GM12878 (cell line): ENCODE measurements around the gene KCTD2. TPM values are rescaled to one million over a fixed set of nuclear protein-coding genes. Genes with fewer than 3 reads are reported as not detected.
A peak's percentile ranks its signal among the peaks of the same experiment; 100 is the strongest.

Experiments
- ATAC-seq: fragments of 200-7000 bp; cut with Tn5 transposase; 3 replicates; pipeline ENCODE4 v1.9.1; 2020; ENCODE audit warnings: mild to moderate bottlenecking, moderate library complexity
- BruUV-seq: library from RNA; stranded (reverse); fragments of 400-500 nt; replicated peaks from 2 replicates; lab custom pipeline; 2021; lab: Mats Ljungman, UMichigan
- CTCF ChIA-PET: fragments of 300-600 bp; sonication (Branson Sonifier 250); formaldehyde crosslinking; extraction: SDS; loops from one replicate; lab custom pipeline; 2021; ENCODE audit warnings: inconsistent platforms; lab: Yijun Ruan, JAX
- POLR2A ChIA-PET: fragments of 350-600 bp; formaldehyde crosslinking; extraction: SDS; loops from one replicate; lab custom pipeline; 2021; ENCODE audit warnings: inconsistent platforms; lab: Charles Lee
- RAD21 ChIA-PET: fragments of 300-600 bp; sonication (Branson Sonifier 250); formaldehyde crosslinking; loops from one replicate; lab custom pipeline; 2023; ENCODE audit warnings: antibody characterized with exemption; ENCODE audit not compliant: unreplicated experiment; lab: Charles Lee
- SMC1A ChIA-PET: fragments of 300-600 bp; sonication (Branson Sonifier 250); formaldehyde crosslinking; loops from one replicate; lab custom pipeline; 2023; ENCODE audit not compliant: unreplicated experiment, uncharacterized antibody; lab: Charles Lee
- DNase-seq: peaks from one replicate; pipeline ENCODE4 v3.0.0-alpha.2; 2011; ENCODE audit warnings: low read depth, low spot score
- FAIRE-seq: peaks from 3 replicates; lab custom pipeline; 2011; peaks lifted over from hg19 to GRCh38; lab: Jason Lieb, UNC
- H2AFZ ChIP-seq: 2 replicates; pipeline ENCODE4 v1.6.0; 2011; ENCODE audit warnings: low read depth, low read length, control low read depth; ENCODE audit not compliant: control insufficient read depth
- H3K27ac ChIP-seq: 2 replicates; pipeline ENCODE4 v1.5.1; 2011; ENCODE audit warnings: control low read depth; ENCODE audit not compliant: control insufficient read depth, insufficient read depth
- H3K27me3 ChIP-seq, 2 experiments: replicated peaks in 1 of 2; 2 replicates each; pipeline versions ENCODE4 v1.6.0 to v1.6.1; 2011; ENCODE audit warnings: low read length in 1 of 2; ENCODE audit not compliant: control insufficient read depth in 2 of 2, insufficient read depth in 2 of 2
- H3K36me3 ChIP-seq, 2 experiments: 2 replicates each; pipeline ENCODE4 v1.5.1; 2011; ENCODE audit warnings: low read length in 1 of 2; ENCODE audit not compliant: control insufficient read depth in 2 of 2, insufficient read depth in 2 of 2
- H3K4me1 ChIP-seq: 2 replicates; pipeline ENCODE4 v1.6.1; 2011; ENCODE audit warnings: mild to moderate bottlenecking, low read length, moderate library complexity, mixed read lengths; ENCODE audit not compliant: control insufficient read depth, insufficient read depth
- H3K4me2 ChIP-seq: 2 replicates; pipeline ENCODE4 v1.6.0; 2011; ENCODE audit warnings: control low read depth; ENCODE audit not compliant: control insufficient read depth, insufficient read depth
- H3K4me3 ChIP-seq: fragments of 200-600 bp; sonication (generic); 2 replicates; pipeline ENCODE4 v1.5.1; 2016
- H3K79me2 ChIP-seq: 2 replicates; pipeline ENCODE4 v1.6.0; 2011; ENCODE audit warnings: low read length; ENCODE audit not compliant: control insufficient read depth, insufficient read depth
- H3K9ac ChIP-seq: 2 replicates; pipeline ENCODE4 v1.8.0; 2011; ENCODE audit warnings: low read length, control low read depth, mixed read lengths; ENCODE audit not compliant: control insufficient read depth, insufficient read depth
- H3K9me3 ChIP-seq: replicated peaks from 3 replicates; pipeline ENCODE4 v1.5.1; 2011; ENCODE audit warnings: mild to moderate bottlenecking, low read length; ENCODE audit not compliant: control insufficient read depth, insufficient read depth
- H4K20me1 ChIP-seq: 2 replicates; pipeline ENCODE4 v1.6.0; 2011; ENCODE audit not compliant: control insufficient read depth, insufficient read depth
- CEBPB ChIP-seq, 2 experiments: fragments of 150-350 bp in 1 of 2; IDR thresholded peaks; 2 replicates each; pipeline ENCODE4 v1.6.1; 2012 to 2014; ENCODE audit warnings: low read depth in 2 of 2, low read length in 2 of 2, borderline replicate concordance in 1 of 2, inconsistent platforms in 1 of 2
- CHD4 ChIP-seq: fragments of 200-600 bp; sonication (generic); IDR thresholded peaks from 2 replicates; pipeline ENCODE4 v1.6.1; 2016; ENCODE audit warnings: mild to moderate bottlenecking
- CREB1 ChIP-seq: IDR thresholded peaks from 2 replicates; pipeline ENCODE4 v1.6.1; 2012; ENCODE audit warnings: low read depth, mild to moderate bottlenecking, inconsistent platforms
- EED ChIP-seq: sonication (generic); IDR thresholded peaks from 2 replicates; pipeline ENCODE4 v1.6.1; 2016; ENCODE audit warnings: antibody characterized with exemption, low read depth
- FOXM1 ChIP-seq: IDR thresholded peaks from 2 replicates; pipeline ENCODE4 v1.6.1; 2012; ENCODE audit warnings: low read depth, mild to moderate bottlenecking, inconsistent platforms, low read length, moderate library complexity
- JUNB ChIP-seq: IDR thresholded peaks from 2 replicates; pipeline ENCODE4 v1.6.1; 2016; ENCODE audit warnings: antibody characterized with exemption, mild to moderate bottlenecking
- KAT2A ChIP-seq: conservative IDR thresholded peaks from 2 replicates; pipeline ENCODE4 v1.6.1; 2011; ENCODE audit warnings: low read depth, low read length; ENCODE audit not compliant: control insufficient read depth
- LARP7 ChIP-seq: fragments of 450-650 bp; IDR thresholded peaks from 2 replicates; pipeline ENCODE4 v1.6.1; 2017; ENCODE audit warnings: mild to moderate bottlenecking
- MEF2B ChIP-seq: fragments of 450-650 bp; IDR thresholded peaks from 2 replicates; pipeline ENCODE4 v1.6.1; 2018; ENCODE audit warnings: mild to moderate bottlenecking, moderate library complexity; ENCODE audit not compliant: partially characterized antibody, poor library complexity, severe bottlenecking
- NFXL1 ChIP-seq: fragments of 450-650 bp; IDR thresholded peaks from 2 replicates; pipeline ENCODE4 v1.6.1; 2017; ENCODE audit warnings: antibody characterized with exemption, mild to moderate bottlenecking, borderline replicate concordance
- NFYA ChIP-seq: IDR thresholded peaks from 2 replicates; pipeline ENCODE4 v1.6.1; 2011; ENCODE audit warnings: low read depth, mild to moderate bottlenecking, low read length, improper control_type of control experiment, borderline replicate concordance
- PML ChIP-seq: IDR thresholded peaks from 2 replicates; pipeline ENCODE4 v1.6.1; 2012; ENCODE audit warnings: low read length, inconsistent platforms
- RB1 ChIP-seq: fragments of 450-650 bp; formaldehyde crosslinking; IDR thresholded peaks from 2 replicates; pipeline ENCODE4 v1.6.1; 2017; ENCODE audit warnings: mild to moderate bottlenecking, borderline replicate concordance
- RBBP5 ChIP-seq: fragments of 200-600 bp; sonication (generic); conservative IDR thresholded peaks from 2 replicates; pipeline ENCODE4 v1.6.1; 2016
- RUNX3 ChIP-seq: IDR thresholded peaks from 2 replicates; pipeline ENCODE4 v1.6.1; 2012; ENCODE audit warnings: low read length, inconsistent platforms
- SMAD5 ChIP-seq: IDR thresholded peaks from 2 replicates; pipeline ENCODE4 v1.6.1; 2016; ENCODE audit warnings: antibody characterized with exemption, low read depth
- WGBS: methylation state at CpG from one replicate; pipeline ENCODE4 v1.1.6; 2016; ENCODE audit warnings: low lambda C conversion rate; ENCODE audit not compliant: insufficient replicate concordance, insufficient coverage; ENCODE audit errors: missing lambda C conversion rate; 5-methylcytosine and 5-hydroxymethylcytosine counted together
- in situ Hi-C: fragments of 300-500 bp; cut with MboI; formaldehyde crosslinking; loops from 9 replicates; pipeline ENCODE4 v1.14.3; 2018; ENCODE audit warnings: mixed read lengths
- intact Hi-C: fragments of 100-400 bp; cut with micrococcal nuclease; formaldehyde crosslinking; loops from one replicate; pipeline ENCODE4 v1.14.2; 2022; ENCODE audit not compliant: unreplicated experiment
- polyA plus RNA-seq, 11 experiments: library from polyadenylated mRNA; depleted of rRNA in 4 of 11; unstranded in 6 of 11; stranded (reverse) in 5 of 11; fragments of >200 nt; fragmentation: Nextera tagmentation in 4 of 11; fragmentation: Illumina TruSeq in 1 of 11; extraction: Ambion mirVana in 4 of 11; extraction: Trizol in 1 of 11; gene quantifications; 1 replicate in 1 of 11; 2 replicates in 10 of 11; pipeline versions ENCODE4 v1.2.1 to v1.2.3, GENCODE V29; 2011 to 2016; ENCODE audit warnings: inconsistent platforms in 2 of 11, missing spikeins in 2 of 11, low read depth in 1 of 11
- total RNA-seq, 4 experiments: library from RNA; depleted of rRNA in 3 of 4; stranded (reverse); fragments of >200 nt in 3 of 4; fragmentation: Illumina TruSeq in 1 of 4; extraction: Trizol in 1 of 4; gene quantifications; 2 replicates each; pipeline versions ENCODE4 v1.2.1 to v1.2.3, GENCODE V29; 2013 to 2021
- TF ChIP-seq, protein P1 (sequence below): fragments of 450-650 bp; IDR thresholded peaks from 2 replicates; pipeline ENCODE4 v1.6.1; 2016; ENCODE audit warnings: mild to moderate bottlenecking

KCTD2 gene
- total and polyA plus RNA-seq, 10 of the 15 experiments (the other 5 are each of a cell fraction or from before 2014, with no cell fraction given), result 1.5 to 27.5 (median 13.7) TPM

GRCh38 chr17:75049706-75050105 is 2.7 kb downstream of the KCTD2 start:
- Histone ChIP-seq H4K20me1 (no peaks in the 10 kb centered on the region), H2AFZ (no peak overlapping the region), H3K79me2 (peaks cover 22% of the 10 kb centered on the region), H3K4me2 (no peak overlapping the region), H3K27ac (no peak overlapping the region), H3K27me3 (no peaks in the 10 kb centered on the region), H3K36me3 (no peaks in the 10 kb centered on the region; a peak in 2 of 4 replicates), H3K4me1 (peaks cover 3% of the 10 kb centered on the region), H3K4me3 (no peak overlapping the region), H3K9me3 (no peaks in the 10 kb centered on the region), H3K9ac (no peak overlapping the region)
- SMC1A ChIA-PET, result interaction anchor here (0.6 to 2.5 kb wide), 8 partner anchors 10 to 164 kb away, joined by 3 to 9 read pairs (median 5); partner anchors contain the start of gene MRPL58
- ATAC-seq (no peak), FAIRE-seq (no peak), DNase-seq (no peak)
- intact Hi-C loops (no loop called here), in situ Hi-C loops (no loop called here)
- TF ChIP-seq EED, result no peak
- no peak for TF ChIP-seq CHD4
- peak; percentile 26; the same call in 1 of the 2 replicates for TF ChIP-seq RUNX3
- BruUV-seq, result no TSS peak
- CTCF ChIA-PET, result interaction anchor here (0.8 to 2.7 kb wide), 8 partner anchors 15 to 124 kb away, joined by 3 to 16 read pairs (median 6); partner anchors contain the start of gene MRPL58
- POLR2A ChIA-PET, result interaction anchor here (0.6 to 0.9 kb wide), 4 partner anchors 9 to 200 kb away, joined by 3 read pairs; no protein-coding TSS in a partner anchor
- RAD21 ChIA-PET, result interaction anchor here (0.8 to 4.3 kb wide), 4 partner anchors 29 to 88 kb away, joined by 3 to 22 read pairs (median 4); no protein-coding TSS in a partner anchor

- ChIA-PET SMC1A (no interaction called here), POLR2A (no interaction called here), RAD21 (no interaction called here), CTCF (no interaction called here)
- Histone ChIP-seq H4K20me1 (no peaks in the 10 kb centered on the region), H3K79me2 (peaks cover 11% of the 10 kb centered on the region), H3K4me1 (peaks cover 3% of the 10 kb centered on the region), H3K4me3 (no peak overlapping the region), H3K27ac (no peak overlapping the region), H3K27me3 (no peaks in the 10 kb centered on the region), H3K9ac (no peak overlapping the region), H3K36me3 (no peaks in the 10 kb centered on the region; a peak in 2 of 4 replicates), H3K4me2 (no peak overlapping the region), H3K9me3 (no peaks in the 10 kb centered on the region), H2AFZ (no peak overlapping the region)
- FAIRE-seq (no peak), ATAC-seq (no peak), DNase-seq (no peak)
- no TSS peak for BruUV-seq
- in situ Hi-C loops (no loop called here), intact Hi-C loops (no loop called here)
- WGBS, result 100% methylated on average over 2 of the region's 2 CpGs
- TF ChIP-seq FOXM1, result no peak
- no peak for TF ChIP-seq RBBP5
- no peak for TF ChIP-seq NFXL1
- TF ChIP-seq RB1, result no peak
- TF ChIP-seq SMAD5, result no peak
- TF ChIP-seq MEF2B, result no peak
- TF ChIP-seq KAT2A, result no peak
- no peak for TF ChIP-seq CEBPB (IDR thresholded peaks at IDR 0.05; ENCODE audit: borderline replicate concordance in 1 of 2, low read depth in 2 of 2, low read length in 2 of 2)
- TF ChIP-seq PML, result no peak
- no peak for TF ChIP-seq CREB1
- TF ChIP-seq NFYA, result no peak
- TF ChIP-seq, protein P1, sequence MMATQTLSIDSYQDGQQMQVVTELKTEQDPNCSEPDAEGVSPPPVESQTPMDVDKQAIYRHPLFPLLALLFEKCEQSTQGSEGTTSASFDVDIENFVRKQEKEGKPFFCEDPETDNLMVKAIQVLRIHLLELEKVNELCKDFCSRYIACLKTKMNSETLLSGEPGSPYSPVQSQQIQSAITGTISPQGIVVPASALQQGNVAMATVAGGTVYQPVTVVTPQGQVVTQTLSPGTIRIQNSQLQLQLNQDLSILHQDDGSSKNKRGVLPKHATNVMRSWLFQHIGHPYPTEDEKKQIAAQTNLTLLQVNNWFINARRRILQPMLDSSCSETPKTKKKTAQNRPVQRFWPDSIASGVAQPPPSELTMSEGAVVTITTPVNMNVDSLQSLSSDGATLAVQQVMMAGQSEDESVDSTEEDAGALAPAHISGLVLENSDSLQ, result no peak
- no peak for TF ChIP-seq JUNB
- TF ChIP-seq LARP7, result no peak
These were observed 4.9 kb downstream of the KCTD2 start for GRCh38 chr17:75051941-75052340.
